ENCODE measurements around the gene YIF1B.

GRCh38 chr19:38273499-38273898 is 42.2 kb downstream of the YIF1B start:
- TF ChIP-seq CTCF (IDR thresholded peaks at IDR 0.05; ENCODE audit: low read length), result no peak
- TF ChIP-seq EZH2 (optimal IDR thresholded peaks at IDR 0.05; ENCODE audit: low read depth, low read length), result no peak

Measured in MM.1S (cell line).